Nucleus accumbens (tissue), 56 donors: ENCODE data around the gene GAPDHS.

ENCODE experiments used
- DNase-seq, 56 donors: peaks; one replicate each; lab custom pipeline; 2025; lab: John Stamatoyannopoulos, UW

GAPDHS gene

GRCh38 chr19:35554076-35554475 is 20.8 kb downstream of the GAPDHS start:
- no peak for DNase-seq

- no peak for DNase-seq
Observed at GRCh38 chr19:35555301-35556005, 22.2 kb downstream of the GAPDHS start.

GRCh38 chr19:35556025-35556590 is 22.9 kb downstream of the GAPDHS start:
- no peak for DNase-seq

- DNase-seq: no peak
Observed at GRCh38 chr19:35556846-35557538, 23.7 kb downstream of the GAPDHS start.

- peak in 11 of 56 donors; percentile 9 to 80 (median 23) for DNase-seq
Observed at GRCh38 chr19:35557539-35558399, 24.5 kb downstream of the GAPDHS start.

- no peak for DNase-seq
Observed at GRCh38 chr19:35558400-35559280, 25.4 kb downstream of the GAPDHS start.

GRCh38 chr19:35559281-35559659 is 26.0 kb downstream of the GAPDHS start:
- DNase-seq: no peak

GRCh38 chr19:35559781-35560180 is 26.5 kb downstream of the GAPDHS start:
- no peak for DNase-seq

GRCh38 chr19:35560271-35560670 is 27.0 kb downstream of the GAPDHS start:
- DNase-seq: no peak

GRCh38 chr19:35560677-35561076 is 27.4 kb downstream of the GAPDHS start:
- no peak for DNase-seq

- DNase-seq: no peak
Observed at GRCh38 chr19:35561436-35561835, 28.2 kb downstream of the GAPDHS start.

- DNase-seq: no peak
Observed at GRCh38 chr19:35562336-35562735, 29.1 kb downstream of the GAPDHS start.

GRCh38 chr19:35562776-35563175 is 29.5 kb downstream of the GAPDHS start:
- no peak for DNase-seq

GRCh38 chr19:35563207-35563829 is 30.1 kb downstream of the GAPDHS start, which contains the start of gene ATP4A:
TSS of gene ATP4A (minus strand) at chr19:35563658. CDS start at chr19:35563629, 29 bp downstream.
- DNase-seq: no peak

GRCh38 chr19:35565016-35565856 is 32.0 kb downstream of the GAPDHS start:
- no peak for DNase-seq

GRCh38 chr19:35566738-35567137 is 33.5 kb downstream of the GAPDHS start:
- no peak for DNase-seq

GRCh38 chr19:35569281-35569781 is 36.1 kb downstream of the GAPDHS start:
- DNase-seq: no peak

GRCh38 chr19:35571406-35571965 is 38.2 kb downstream of the GAPDHS start:
- DNase-seq: no peak
